ENCODE results near the gene ATP10A. TPM values are rescaled to one million over a fixed set of nuclear protein-coding genes. Genes with fewer than 3 reads are reported as not detected.

The ATP10A gene
- polyA plus RNA-seq, 1 donor (not counting 4 experiments of a cell fraction or from before 2014, with no cell fraction given), result not detected

DNA sequence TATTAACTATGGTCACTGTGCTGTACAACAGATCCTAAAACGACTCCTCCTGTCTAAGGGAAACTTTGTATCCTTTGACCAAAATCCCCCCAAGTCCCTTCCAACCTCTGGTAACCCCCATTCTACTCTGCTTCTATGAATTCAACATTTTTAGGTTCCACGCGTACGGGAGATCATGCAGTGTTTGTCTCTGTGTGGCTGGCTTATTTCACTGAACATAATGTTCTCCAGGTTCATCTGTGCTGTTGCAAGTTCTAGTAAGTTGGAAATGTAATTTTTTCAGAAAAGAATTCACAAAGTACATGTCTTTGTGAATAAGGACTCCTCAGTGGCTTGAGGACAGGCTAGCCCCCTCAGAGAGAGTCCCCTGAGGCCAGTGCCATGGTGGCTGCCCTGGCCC lies 66.1 kb downstream of the ATP10A start:
- no peak overlapping the region for H2AFZ ChIP-seq (ENCODE audit: control insufficient read depth, low read length)
- TF ChIP-seq, protein P1, sequence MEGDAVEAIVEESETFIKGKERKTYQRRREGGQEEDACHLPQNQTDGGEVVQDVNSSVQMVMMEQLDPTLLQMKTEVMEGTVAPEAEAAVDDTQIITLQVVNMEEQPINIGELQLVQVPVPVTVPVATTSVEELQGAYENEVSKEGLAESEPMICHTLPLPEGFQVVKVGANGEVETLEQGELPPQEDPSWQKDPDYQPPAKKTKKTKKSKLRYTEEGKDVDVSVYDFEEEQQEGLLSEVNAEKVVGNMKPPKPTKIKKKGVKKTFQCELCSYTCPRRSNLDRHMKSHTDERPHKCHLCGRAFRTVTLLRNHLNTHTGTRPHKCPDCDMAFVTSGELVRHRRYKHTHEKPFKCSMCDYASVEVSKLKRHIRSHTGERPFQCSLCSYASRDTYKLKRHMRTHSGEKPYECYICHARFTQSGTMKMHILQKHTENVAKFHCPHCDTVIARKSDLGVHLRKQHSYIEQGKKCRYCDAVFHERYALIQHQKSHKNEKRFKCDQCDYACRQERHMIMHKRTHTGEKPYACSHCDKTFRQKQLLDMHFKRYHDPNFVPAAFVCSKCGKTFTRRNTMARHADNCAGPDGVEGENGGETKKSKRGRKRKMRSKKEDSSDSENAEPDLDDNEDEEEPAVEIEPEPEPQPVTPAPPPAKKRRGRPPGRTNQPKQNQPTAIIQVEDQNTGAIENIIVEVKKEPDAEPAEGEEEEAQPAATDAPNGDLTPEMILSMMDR (optimal IDR thresholded peaks at IDR 0.05 in 1 of 3, IDR thresholded peaks at IDR 0.05 in 1 of 3, conservative IDR thresholded peaks at IDR 0.05 in 1 of 3; ENCODE audit: extremely low read depth in 1 of 3, insufficient read depth in 2 of 3, low read length in 3 of 3), result no peak
- no peak for TF ChIP-seq EZH2 (IDR thresholded peaks at IDR 0.05; ENCODE audit: low read length)
- H3K27ac ChIP-seq (ENCODE audit: control insufficient read depth, insufficient read depth, low read length), result no peak overlapping the region

GRCh38 chr15:25796395-25796794 lies 66.7 kb downstream of the ATP10A start:
- H3K9me1 ChIP-seq (ENCODE audit: control insufficient read depth, extremely low read depth, insufficient read depth, low read length), result no peaks in the 10 kb centered on the region
- dilution Hi-C loops (cut with MboI; ENCODE audit: extremely low pct_ligation_motif_present, low sequenced_read_pairs), result no loop called here
- no peak overlapping the region for H3K4me2 ChIP-seq (ENCODE audit: control insufficient read depth, extremely low read depth, insufficient read depth, low read depth, low read length)
- no peak for TF ChIP-seq EZH2 (IDR thresholded peaks at IDR 0.05; ENCODE audit: low read length)
- TF ChIP-seq, protein P1 (optimal IDR thresholded peaks at IDR 0.05 in 1 of 3, IDR thresholded peaks at IDR 0.05 in 1 of 3, conservative IDR thresholded peaks at IDR 0.05 in 1 of 3; ENCODE audit: extremely low read depth in 1 of 3, insufficient read depth in 2 of 3, low read length in 3 of 3), result no peak
- no peak overlapping the region for H3K27ac ChIP-seq (ENCODE audit: control insufficient read depth, insufficient read depth, low read length)
- H2AFZ ChIP-seq (ENCODE audit: control insufficient read depth, low read length), result no peak overlapping the region
- DNase-seq (ENCODE audit: low read depth, low spot score) (no peak), FAIRE-seq (no peak)
- H3K4me3 ChIP-seq (ENCODE audit: control insufficient read depth in 2 of 3, extremely low read depth in 1 of 3, insufficient read depth in 2 of 3, low read depth in 1 of 3, low read length in 3 of 3), result no peak overlapping the region
- no peaks in the 10 kb centered on the region for H3K4me1 ChIP-seq (ENCODE audit: control insufficient read depth, extremely low read depth, insufficient read depth, low read length)
- H4K20me1 ChIP-seq (ENCODE audit: control insufficient read depth, extremely low read depth, insufficient read depth, low read length), result no peaks in the 10 kb centered on the region
- no peaks in the 10 kb centered on the region for H3K27me3 ChIP-seq (ENCODE audit: control insufficient read depth, extremely low read depth, insufficient read depth, low read length)
- peaks cover 12% of the 10 kb centered on the region for H3K9me3 ChIP-seq (ENCODE audit: control insufficient read depth, low read depth, low read length)
- H3K9ac ChIP-seq (ENCODE audit: control insufficient read depth, extremely low read depth, insufficient read depth, low read length), result no peak overlapping the region
- H3K79me2 ChIP-seq (ENCODE audit: control insufficient read depth, insufficient read depth, low read length), result no peaks in the 10 kb centered on the region
- no peaks in the 10 kb centered on the region for H3K36me3 ChIP-seq (ENCODE audit: control insufficient read depth in 2 of 2, extremely low read depth in 1 of 2, insufficient read depth in 2 of 2, low read length in 2 of 2)

More for the DNA sequence above, 66.1 kb downstream of the ATP10A start:
- Histone ChIP-seq H3K4me2 (ENCODE audit: control insufficient read depth, extremely low read depth, insufficient read depth, low read depth, low read length) (no peak overlapping the region), H4K20me1 (ENCODE audit: control insufficient read depth, extremely low read depth, insufficient read depth, low read length) (no peaks in the 10 kb centered on the region), H3K9me1 (ENCODE audit: control insufficient read depth, extremely low read depth, insufficient read depth, low read length) (no peaks in the 10 kb centered on the region), H3K79me2 (ENCODE audit: control insufficient read depth, insufficient read depth, low read length) (no peaks in the 10 kb centered on the region), H3K9ac (ENCODE audit: control insufficient read depth, extremely low read depth, insufficient read depth, low read length) (no peak overlapping the region), H3K36me3 (ENCODE audit: control insufficient read depth in 2 of 2, extremely low read depth in 1 of 2, insufficient read depth in 2 of 2, low read length in 2 of 2) (no peaks in the 10 kb centered on the region), H3K9me3 (ENCODE audit: control insufficient read depth, low read depth, low read length) (peaks cover 14% of the 10 kb centered on the region), H3K4me3 (ENCODE audit: control insufficient read depth in 2 of 3, extremely low read depth in 1 of 3, insufficient read depth in 2 of 3, low read depth in 1 of 3, low read length in 3 of 3) (no peak overlapping the region), H3K27me3 (ENCODE audit: control insufficient read depth, extremely low read depth, insufficient read depth, low read length) (no peaks in the 10 kb centered on the region), H3K4me1 (ENCODE audit: control insufficient read depth, extremely low read depth, insufficient read depth, low read length) (no peaks in the 10 kb centered on the region)
- FAIRE-seq (no peak), DNase-seq (ENCODE audit: low read depth, low spot score) (no peak)
- dilution Hi-C loops (cut with MboI; ENCODE audit: extremely low pct_ligation_motif_present, low sequenced_read_pairs), result no loop called here
